ENCODE measurements around the gene AFDN.

GRCh38 chr6:167987396-167988153 is 160.9 kb downstream of the AFDN start:
- TF ChIP-seq, protein P1, sequence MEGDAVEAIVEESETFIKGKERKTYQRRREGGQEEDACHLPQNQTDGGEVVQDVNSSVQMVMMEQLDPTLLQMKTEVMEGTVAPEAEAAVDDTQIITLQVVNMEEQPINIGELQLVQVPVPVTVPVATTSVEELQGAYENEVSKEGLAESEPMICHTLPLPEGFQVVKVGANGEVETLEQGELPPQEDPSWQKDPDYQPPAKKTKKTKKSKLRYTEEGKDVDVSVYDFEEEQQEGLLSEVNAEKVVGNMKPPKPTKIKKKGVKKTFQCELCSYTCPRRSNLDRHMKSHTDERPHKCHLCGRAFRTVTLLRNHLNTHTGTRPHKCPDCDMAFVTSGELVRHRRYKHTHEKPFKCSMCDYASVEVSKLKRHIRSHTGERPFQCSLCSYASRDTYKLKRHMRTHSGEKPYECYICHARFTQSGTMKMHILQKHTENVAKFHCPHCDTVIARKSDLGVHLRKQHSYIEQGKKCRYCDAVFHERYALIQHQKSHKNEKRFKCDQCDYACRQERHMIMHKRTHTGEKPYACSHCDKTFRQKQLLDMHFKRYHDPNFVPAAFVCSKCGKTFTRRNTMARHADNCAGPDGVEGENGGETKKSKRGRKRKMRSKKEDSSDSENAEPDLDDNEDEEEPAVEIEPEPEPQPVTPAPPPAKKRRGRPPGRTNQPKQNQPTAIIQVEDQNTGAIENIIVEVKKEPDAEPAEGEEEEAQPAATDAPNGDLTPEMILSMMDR (conservative IDR thresholded peaks at IDR 0.05; ENCODE audit: low read depth, low read length) = no peak
- no peak for TF ChIP-seq EZH2 (IDR thresholded peaks at IDR 0.05; ENCODE audit: borderline replicate concordance, low read depth, low read length, poor library complexity, severe bottlenecking)
